NOMO-1 treated with dmso at 0.1 percent for 144 hours (cell line): ENCODE results near the gene CSK.
"Not testable (repeated sequence)": the region's sequence is repeated elsewhere in the genome, so short reads cannot be mapped to it uniquely, and the experiment has no call there.

Experiments
- DNase-seq: peaks from one replicate; lab custom pipeline; 2025; ENCODE audit not compliant: unreplicated experiment; lab: John Stamatoyannopoulos, UW

The CSK gene

DNA sequence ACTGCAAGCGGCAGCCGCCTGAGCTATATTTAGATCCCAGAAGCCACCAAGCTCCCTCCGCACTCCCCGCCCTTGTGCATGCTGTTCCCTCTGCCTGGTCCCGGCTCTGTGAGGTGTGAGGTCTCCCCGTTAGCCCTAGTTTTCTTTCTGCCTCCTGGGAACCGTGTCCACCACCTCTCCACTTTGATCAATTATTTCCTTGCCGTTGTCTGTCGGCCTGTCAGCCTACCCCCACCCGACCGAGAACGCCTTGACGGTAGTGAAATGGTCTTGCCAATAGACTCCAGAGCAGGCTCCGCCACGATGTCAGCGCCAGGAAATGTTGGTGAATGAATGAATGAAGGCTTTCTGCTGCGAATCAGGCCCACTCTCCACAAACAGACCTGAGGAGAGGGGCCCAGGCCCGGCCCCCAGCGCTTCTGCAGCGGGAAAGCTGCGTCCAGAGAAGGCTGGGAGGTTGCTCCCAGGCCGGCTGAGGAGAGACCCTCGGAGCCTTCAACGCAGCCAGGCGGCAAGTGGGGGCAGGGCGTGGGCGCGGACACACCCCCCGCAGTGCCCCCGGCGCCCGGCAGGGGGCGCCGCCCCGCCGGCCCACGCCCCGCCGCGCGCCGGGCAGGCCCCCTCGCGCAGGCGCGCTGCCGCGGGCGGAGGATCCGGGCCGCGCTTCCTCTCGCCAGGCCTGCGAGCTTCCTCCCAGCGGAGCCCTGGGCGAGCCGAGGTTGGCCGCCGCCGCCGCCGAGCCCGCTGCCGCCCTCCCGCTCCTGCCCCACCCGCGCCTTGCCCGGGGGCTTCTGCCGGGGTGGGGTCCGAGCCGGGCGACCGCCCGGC, at the start of gene CSK:
TSS of gene CSK (plus strand) at position 650 of the 828 bp plus-strand sequence. CDS start 16,218 bp downstream, outside the sequence.
- peak; percentile 61 for DNase-seq

- DNase-seq, result no peak
Measured at GRCh38 chr15:74732846-74733245, 49.0 kb upstream of the CSK start.

- DNase-seq, result no peak
Measured at GRCh38 chr15:74733269-74733668, 48.6 kb upstream of the CSK start.

DNA sequence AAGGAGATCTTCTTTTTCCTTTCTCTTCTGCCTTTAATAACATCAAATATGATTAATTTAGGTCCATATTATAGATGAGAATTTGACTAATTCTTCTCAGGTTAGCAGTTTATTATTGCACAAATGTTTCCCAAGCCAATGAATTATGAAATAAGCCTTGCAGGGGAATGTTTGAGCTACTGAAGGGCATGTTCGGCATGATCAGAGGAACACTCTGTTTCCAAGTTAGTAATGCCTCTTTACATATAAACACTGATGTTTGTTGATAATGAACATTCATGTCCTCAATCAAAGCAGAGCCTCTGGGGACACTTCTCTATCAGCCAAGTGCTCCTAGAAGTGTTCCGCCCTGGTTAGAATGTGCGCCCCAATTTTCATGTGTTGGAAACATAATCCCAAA, 46.6 kb upstream of the CSK start:
- no peak for DNase-seq

DNA sequence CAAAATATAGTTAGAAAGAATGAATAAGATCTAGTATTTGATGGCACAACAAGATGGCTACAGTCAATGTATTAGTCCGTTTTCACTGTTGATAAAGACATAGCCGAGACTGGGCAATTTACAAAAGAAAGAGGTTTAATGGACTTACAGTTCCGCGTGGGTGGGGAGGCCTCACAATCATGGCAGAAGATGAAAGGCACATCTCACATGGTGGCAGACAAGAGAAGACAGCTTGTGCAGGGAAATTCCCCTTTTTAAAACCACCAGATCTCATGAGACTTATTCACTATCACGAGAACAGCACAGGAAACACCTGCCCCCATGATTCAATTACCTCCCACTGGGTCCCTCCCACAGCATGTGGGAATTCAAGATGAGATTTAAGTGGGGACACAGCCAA, 43.6 kb upstream of the CSK start:
- not testable (repeated sequence) for DNase-seq

GRCh38 chr15:74742422-74742821, 39.5 kb upstream of the CSK start:
- DNase-seq, result no peak

GRCh38 chr15:74746389-74746788, 35.5 kb upstream of the CSK start:
- DNase-seq, result no peak

- no peak for DNase-seq
Measured at GRCh38 chr15:74748322-74748946, 33.4 kb upstream of the CSK start, which contains the start of gene CYP1A2. Gene CYP1A2, plus strand, starts transcription at chr15:74748845. Its CDS starts 894 bp downstream, at chr15:74749739.

- DNase-seq, result no peak
Measured at GRCh38 chr15:74749832-74750231, 32.0 kb upstream of the CSK start.

GRCh38 chr15:74750751-74751150, 31.1 kb upstream of the CSK start:
- DNase-seq, result no peak

DNA sequence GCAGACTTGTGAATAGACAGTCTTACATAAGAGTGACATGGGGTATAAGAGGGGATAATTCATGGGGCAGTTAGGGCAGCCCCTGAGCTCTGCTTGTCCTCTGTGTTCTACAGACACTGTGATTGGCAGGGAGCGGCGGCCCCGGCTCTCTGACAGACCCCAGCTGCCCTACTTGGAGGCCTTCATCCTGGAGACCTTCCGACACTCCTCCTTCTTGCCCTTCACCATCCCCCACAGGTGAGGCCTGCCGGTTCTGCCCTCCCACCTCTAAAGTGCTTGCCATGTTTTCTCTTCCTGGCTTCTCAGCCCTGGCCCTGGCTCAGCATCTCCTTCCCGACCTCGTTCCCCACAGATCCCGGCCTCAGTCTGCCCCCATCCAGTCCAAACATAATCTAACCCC, 29.9 kb upstream of the CSK start:
- DNase-seq, result no peak

GRCh38 chr15:74752531-74752930, 29.3 kb upstream of the CSK start:
- no peak for DNase-seq

- no peak for DNase-seq
Measured at GRCh38 chr15:74754593-74755215, 27.2 kb upstream of the CSK start.

- no peak for DNase-seq
Measured at GRCh38 chr15:74758736-74759135, 23.1 kb upstream of the CSK start.

- no peak for DNase-seq
Measured at GRCh38 chr15:74762791-74763150, 19.1 kb upstream of the CSK start.

DNA sequence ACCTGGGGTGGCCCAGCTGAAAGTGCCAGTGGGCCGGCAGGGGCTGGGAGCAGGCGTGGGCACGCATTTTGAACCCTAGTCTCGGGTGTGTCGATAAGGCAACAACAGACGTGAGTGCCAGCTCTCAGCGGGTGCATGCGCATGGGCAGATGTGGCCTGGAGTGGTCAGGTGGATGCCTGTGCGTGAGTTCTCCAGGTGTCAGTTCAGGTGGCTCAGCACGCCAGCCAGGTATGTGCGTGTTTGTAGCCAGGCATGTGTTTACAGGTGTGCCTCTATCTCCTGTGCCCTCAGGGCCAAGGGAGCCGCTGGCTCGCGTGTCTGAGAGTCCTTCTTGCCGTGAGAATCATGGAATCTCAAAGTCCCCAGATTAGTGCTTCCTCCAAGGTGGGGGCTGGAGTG, 18.5 kb upstream of the CSK start:
- DNase-seq, result no peak

GRCh38 chr15:74767167-74768098, 14.4 kb upstream of the CSK start:
- no peak for DNase-seq

GRCh38 chr15:74768099-74768770, 13.6 kb upstream of the CSK start:
- DNase-seq, result no peak

GRCh38 chr15:74768771-74769342, 13.0 kb upstream of the CSK start:
- DNase-seq, result no peak

GRCh38 chr15:74769463-74770025, 12.3 kb upstream of the CSK start:
- no peak for DNase-seq
